ENCODE measurements around the gene DMD.

DNA sequence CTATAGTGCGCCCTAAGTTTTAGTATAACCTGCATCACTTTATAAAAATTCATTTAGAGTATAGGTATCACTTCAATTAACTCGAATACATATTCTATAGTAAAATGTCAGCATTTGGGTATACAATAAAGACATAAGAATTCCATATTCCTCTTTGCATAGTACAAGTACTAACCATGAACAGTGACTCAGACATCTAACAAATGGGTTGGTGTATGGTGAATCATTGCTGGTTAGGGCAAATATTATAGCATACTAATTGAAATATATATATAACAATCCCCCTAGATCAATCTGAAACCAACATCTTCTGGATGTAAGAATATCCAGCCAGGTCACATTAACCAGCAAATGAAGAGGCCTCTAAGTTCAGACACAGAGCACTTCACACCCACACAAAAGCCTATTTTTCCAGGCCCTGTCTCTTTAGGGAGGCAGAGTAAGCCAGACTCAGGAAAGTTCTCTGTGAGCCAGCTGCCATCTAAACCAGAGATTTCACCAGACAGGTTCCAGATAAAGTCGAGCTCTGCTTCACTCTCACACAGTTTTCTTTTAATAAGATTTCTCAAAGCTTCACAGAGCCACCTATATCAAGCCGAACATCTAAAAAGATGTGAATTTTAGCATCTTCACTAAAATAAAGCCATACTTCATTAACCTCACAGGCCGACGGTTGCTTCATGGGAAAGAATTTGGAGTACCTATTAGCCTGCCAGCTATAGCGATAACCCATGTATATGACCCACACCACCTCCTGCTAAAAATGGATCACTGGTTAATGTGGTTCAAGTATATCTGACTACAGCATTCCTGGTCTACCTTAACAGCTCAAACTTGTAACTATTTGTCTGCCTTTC, 1939.5 kb downstream of the DMD start:
- TF ChIP-seq POLR2AphosphoS5 (IDR thresholded peaks at IDR 0.05; ENCODE audit: low read depth, low read length) (no peak), SIN3A (IDR thresholded peaks at IDR 0.05; ENCODE audit: borderline replicate concordance, insufficient read depth, low read length) (no peak), FOXP2 (optimal IDR thresholded peaks at IDR 0.05; ENCODE audit: borderline replicate concordance, extremely low read depth, extremely low read length, insufficient read depth) (no peak)
